Measurements from ENCODE around the gene ZP4. TPM values are rescaled to one million over a fixed set of nuclear protein-coding genes. Genes with fewer than 3 reads are reported as not detected.

The ZP4 gene
- total and polyA plus RNA-seq, 12 donors: not detected

DNA sequence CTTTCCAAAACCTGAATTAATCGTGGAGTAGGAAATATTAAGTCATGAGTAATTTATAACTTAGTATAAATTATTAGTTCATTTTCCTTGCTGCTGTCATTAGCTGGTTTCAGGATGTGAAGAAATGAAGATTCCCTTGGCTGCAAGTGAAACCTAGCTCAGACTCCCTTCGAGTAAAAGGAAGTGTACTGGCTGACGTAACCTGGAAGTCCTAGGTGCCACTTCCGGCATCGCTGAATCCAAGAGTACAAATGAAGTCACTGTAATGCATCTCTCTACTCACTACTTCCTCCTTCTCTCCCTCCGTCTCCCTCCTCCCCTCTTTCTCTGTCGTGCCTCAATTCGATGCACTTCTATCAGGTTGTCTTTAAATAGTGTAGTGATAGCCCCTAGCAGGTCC, 28.8 kb downstream of the ZP4 start:
- intact Hi-C loops (cut with DNase I): no loop called here
- TF ChIP-seq, protein P1, sequence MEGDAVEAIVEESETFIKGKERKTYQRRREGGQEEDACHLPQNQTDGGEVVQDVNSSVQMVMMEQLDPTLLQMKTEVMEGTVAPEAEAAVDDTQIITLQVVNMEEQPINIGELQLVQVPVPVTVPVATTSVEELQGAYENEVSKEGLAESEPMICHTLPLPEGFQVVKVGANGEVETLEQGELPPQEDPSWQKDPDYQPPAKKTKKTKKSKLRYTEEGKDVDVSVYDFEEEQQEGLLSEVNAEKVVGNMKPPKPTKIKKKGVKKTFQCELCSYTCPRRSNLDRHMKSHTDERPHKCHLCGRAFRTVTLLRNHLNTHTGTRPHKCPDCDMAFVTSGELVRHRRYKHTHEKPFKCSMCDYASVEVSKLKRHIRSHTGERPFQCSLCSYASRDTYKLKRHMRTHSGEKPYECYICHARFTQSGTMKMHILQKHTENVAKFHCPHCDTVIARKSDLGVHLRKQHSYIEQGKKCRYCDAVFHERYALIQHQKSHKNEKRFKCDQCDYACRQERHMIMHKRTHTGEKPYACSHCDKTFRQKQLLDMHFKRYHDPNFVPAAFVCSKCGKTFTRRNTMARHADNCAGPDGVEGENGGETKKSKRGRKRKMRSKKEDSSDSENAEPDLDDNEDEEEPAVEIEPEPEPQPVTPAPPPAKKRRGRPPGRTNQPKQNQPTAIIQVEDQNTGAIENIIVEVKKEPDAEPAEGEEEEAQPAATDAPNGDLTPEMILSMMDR (IDR thresholded peaks at IDR 0.05): no peak
- 72 to 73% methylated on average over 8 of the region's 8 CpGs for WGBS, 2 donors
- Histone ChIP-seq H3K36me3 (no peaks in the 10 kb centered on the region), H3K4me1 (peaks cover 0 to 11% (median 8%) of the 10 kb centered on the region in 9 donors), H3K4me3 (no peak overlapping the region), H3K9me3 (no peaks in the 10 kb centered on the region), H3K27me3 (no peaks in the 10 kb centered on the region), H3K27ac (no peak overlapping the region)
- DNase-seq (no peak), ATAC-seq (no peak)

DNA sequence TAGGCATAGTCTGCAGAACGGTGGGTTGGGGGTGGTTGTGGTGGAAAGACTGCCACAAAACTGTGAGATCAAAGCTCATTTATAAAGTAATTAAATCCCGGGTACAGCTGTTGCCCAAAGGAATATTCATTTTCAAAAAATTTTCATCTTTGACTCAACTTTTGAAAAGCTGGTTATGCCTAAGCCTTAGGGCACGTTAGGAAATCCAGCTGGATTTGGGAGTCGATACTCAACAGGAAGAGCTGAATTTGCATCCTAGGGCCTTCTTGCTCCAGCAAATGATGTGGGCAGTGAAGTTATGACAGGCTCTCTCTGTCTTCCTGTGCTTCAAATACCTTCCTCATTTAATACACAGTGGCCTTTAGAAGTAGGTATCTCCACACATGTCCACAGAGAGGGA, 31.7 kb downstream of the ZP4 start:
- WGBS, 2 donors: 66 to 71% methylated on average over 4 of the region's 4 CpGs
- no peaks in the 10 kb centered on the region for H3K36me3 ChIP-seq
- intact Hi-C loops (cut with DNase I): no loop called here
- H3K9me3 ChIP-seq: no peaks in the 10 kb centered on the region
- H3K27me3 ChIP-seq: no peaks in the 10 kb centered on the region
- H3K4me3 ChIP-seq: no peak overlapping the region
- DNase-seq (no peak), ATAC-seq (no peak)
- no peak overlapping the region for H3K27ac ChIP-seq
- TF ChIP-seq, protein P1 (IDR thresholded peaks at IDR 0.05): no peak
- peaks cover 0 to 3% (median 1%) of the 10 kb centered on the region in 9 donors for H3K4me1 ChIP-seq

DNA sequence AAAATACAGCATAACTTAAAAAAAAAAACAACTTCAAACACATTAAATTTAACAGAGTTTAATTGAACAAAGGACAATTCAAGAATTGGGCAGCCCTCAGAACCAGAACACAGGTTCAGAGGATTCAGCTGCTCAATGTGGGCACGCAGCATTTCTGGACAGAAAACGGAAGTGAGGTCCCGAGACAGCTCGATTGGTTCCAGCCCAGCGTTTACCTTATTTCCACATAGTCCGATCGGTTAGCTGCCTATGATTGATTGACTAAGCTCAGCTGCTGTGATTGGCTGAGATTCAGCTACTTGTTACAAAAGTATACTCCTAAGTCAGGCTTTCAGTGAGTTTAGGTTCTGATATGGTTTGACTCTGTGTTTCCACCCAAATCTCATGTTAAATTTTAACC, 33.3 kb downstream of the ZP4 start:
- Histone ChIP-seq H3K4me3 (no peak overlapping the region), H3K27ac (no peak overlapping the region), H3K9me3 (no peaks in the 10 kb centered on the region), H3K27me3 (no peaks in the 10 kb centered on the region), H3K4me1 (no peaks in the 10 kb centered on the region), H3K36me3 (no peaks in the 10 kb centered on the region)
- DNase-seq (no peak), ATAC-seq (no peak)
- intact Hi-C loops (cut with DNase I): no loop called here
- TF ChIP-seq, protein P1 (IDR thresholded peaks at IDR 0.05): no peak
- 88 to 91% methylated on average over 7 of the region's 7 CpGs for WGBS, 2 donors

DNA sequence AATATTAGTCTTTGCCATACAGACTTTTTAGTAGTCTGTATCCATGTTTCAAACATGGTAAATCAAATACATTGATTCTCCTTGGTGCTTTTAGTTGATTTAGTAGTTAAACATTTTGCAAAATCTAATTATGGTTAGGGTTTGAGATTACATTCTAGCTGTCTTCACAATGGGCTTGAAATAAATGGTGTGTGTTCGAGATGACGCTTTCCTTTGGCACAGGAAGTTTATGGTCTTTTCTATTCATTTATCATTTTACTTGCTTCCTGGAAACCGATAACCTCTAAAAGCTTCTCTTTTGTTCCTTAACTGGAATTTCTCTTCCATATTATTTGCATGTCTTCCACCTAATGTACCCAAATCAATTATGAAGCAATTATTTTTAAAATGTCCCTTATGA, 38.4 kb downstream of the ZP4 start:
- ATAC-seq (no peak), DNase-seq (no peak)
- no peaks in the 10 kb centered on the region for H3K9me3 ChIP-seq
- intact Hi-C loops (cut with DNase I): no loop called here
- TF ChIP-seq, protein P1 (IDR thresholded peaks at IDR 0.05): no peak
- H3K36me3 ChIP-seq: no peaks in the 10 kb centered on the region
- H3K27ac ChIP-seq: no peak overlapping the region
- no peaks in the 10 kb centered on the region for H3K27me3 ChIP-seq
- H3K4me3 ChIP-seq: no peak overlapping the region
- 45 to 55% methylated on average over 3 of the region's 3 CpGs for WGBS, 2 donors
- no peaks in the 10 kb centered on the region for H3K4me1 ChIP-seq

Data from heart right ventricle (tissue), 16 donors.